Umbilical cord (tissue), 2 donors: ENCODE measurements around the gene CXCL9. TPM values are rescaled to one million over a fixed set of nuclear protein-coding genes. Genes with fewer than 3 reads are reported as not detected.
"Not testable (repeated sequence)": the region's sequence is repeated elsewhere in the genome, so short reads cannot be mapped to it uniquely, and the experiment has no call there.

Experiments used
- DNase-seq: peaks from one replicate; pipeline ENCODE4 v3.0.0-alpha.2; 2015; ENCODE audit warnings: low spot score
- total RNA-seq: library from RNA; depleted of rRNA; stranded (reverse); fragments of >200 nt; gene quantifications from one replicate; pipeline ENCODE4 v1.2.3, GENCODE V29; 2014; ENCODE audit warnings: low replicate concordance; ENCODE audit not compliant: insufficient read depth

The CXCL9 gene
- total RNA-seq, 1 donor from 2014 or later = 1.4 TPM

GRCh38 chr4:75962072-75962471 lies 45.2 kb downstream of the CXCL9 start:
- not testable (repeated sequence) for DNase-seq

GRCh38 chr4:75958546-75958945 lies 48.8 kb downstream of the CXCL9 start:
- DNase-seq = not testable (repeated sequence)

GRCh38 chr4:75954811-75955210 lies 52.5 kb downstream of the CXCL9 start:
- DNase-seq = not testable (repeated sequence)

- DNase-seq = no peak
These were observed 53.8 kb downstream of the CXCL9 start for GRCh38 chr4:75953509-75953908.

Other genes with a start within 250 kb of the CXCL9 start
- 6.3 TPM for gene PPEF2, start 105.1 kb downstream of the CXCL9 start, total RNA-seq
- 52.7 TPM for gene NAAA, start 66.5 kb downstream of the CXCL9 start, total RNA-seq
- 39.0 TPM for gene SDAD1, start 16.6 kb downstream of the CXCL9 start, total RNA-seq
- gene CXCL10, start 16.0 kb upstream of the CXCL9 start, total RNA-seq = not detected
- 0.96 TPM for gene CXCL11, start 28.6 kb upstream of the CXCL9 start, total RNA-seq
- 0.48 TPM for gene ART3, start 67.2 kb upstream of the CXCL9 start, total RNA-seq
- 96.3 TPM for gene NUP54, start 140.9 kb upstream of the CXCL9 start, total RNA-seq
- gene SCARB2, start 206.3 kb upstream of the CXCL9 start, total RNA-seq = 173 TPM
- 4.3 TPM for gene FAM47E, start 244.2 kb upstream of the CXCL9 start, total RNA-seq